Esophagus muscularis mucosa (tissue), 4 donors: Measurements from ENCODE around the gene GSTM5.

Source experiments
- EP300 ChIP-seq: sonication (generic); formaldehyde crosslinking; IDR thresholded peaks from one replicate; pipeline ENCODE4 v1.6.1; 2017; ENCODE audit warnings: antibody characterized with exemption
- POLR2AphosphoS5 ChIP-seq, 2 donors: sonication (generic); formaldehyde crosslinking; IDR thresholded peaks; one replicate each; pipeline ENCODE4 v1.6.1; 2017; ENCODE audit warnings: antibody characterized with exemption in 2 of 2
- TF ChIP-seq, protein P1 (sequence below), 3 experiments: fragments of 200-600 bp in 2 of 3; fragments of 450-650 bp in 1 of 3; sonication (generic) in 2 of 3; IDR thresholded peaks; one replicate each; pipeline ENCODE4 v1.5.1; 2017 to 2019; ENCODE audit warnings: antibody characterized with exemption in 3 of 3, mild to moderate bottlenecking in 2 of 3, moderate library complexity in 1 of 3

DNA sequence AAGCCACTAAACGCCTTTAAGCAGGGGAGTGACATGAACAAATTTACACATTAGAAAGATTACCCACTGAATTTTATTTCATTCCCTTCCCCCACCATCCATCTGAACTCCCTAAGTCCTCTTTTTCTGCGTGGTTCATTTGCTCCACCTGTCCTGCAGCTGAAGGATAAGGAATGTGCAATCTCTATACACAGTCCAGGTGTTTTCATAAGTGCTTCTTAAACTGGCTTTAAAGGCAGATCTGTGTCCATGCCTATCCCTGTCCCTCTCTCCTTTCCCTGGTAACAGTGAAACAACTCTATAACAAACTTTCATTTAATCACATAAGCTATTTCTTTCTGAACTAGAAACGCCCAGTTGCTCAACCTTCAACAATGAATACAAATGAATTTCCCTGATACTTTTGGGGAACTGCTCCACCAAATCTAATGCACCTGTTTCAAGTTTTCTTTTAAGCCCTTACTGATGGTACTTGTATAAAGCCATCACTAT lies 20.4 kb downstream of the GSTM5 start:
- TF ChIP-seq, protein P1, sequence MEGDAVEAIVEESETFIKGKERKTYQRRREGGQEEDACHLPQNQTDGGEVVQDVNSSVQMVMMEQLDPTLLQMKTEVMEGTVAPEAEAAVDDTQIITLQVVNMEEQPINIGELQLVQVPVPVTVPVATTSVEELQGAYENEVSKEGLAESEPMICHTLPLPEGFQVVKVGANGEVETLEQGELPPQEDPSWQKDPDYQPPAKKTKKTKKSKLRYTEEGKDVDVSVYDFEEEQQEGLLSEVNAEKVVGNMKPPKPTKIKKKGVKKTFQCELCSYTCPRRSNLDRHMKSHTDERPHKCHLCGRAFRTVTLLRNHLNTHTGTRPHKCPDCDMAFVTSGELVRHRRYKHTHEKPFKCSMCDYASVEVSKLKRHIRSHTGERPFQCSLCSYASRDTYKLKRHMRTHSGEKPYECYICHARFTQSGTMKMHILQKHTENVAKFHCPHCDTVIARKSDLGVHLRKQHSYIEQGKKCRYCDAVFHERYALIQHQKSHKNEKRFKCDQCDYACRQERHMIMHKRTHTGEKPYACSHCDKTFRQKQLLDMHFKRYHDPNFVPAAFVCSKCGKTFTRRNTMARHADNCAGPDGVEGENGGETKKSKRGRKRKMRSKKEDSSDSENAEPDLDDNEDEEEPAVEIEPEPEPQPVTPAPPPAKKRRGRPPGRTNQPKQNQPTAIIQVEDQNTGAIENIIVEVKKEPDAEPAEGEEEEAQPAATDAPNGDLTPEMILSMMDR (IDR thresholded peaks at IDR 0.05), result no peak
- TF ChIP-seq POLR2AphosphoS5 (IDR thresholded peaks at IDR 0.05) (no peak), EP300 (no peak)
